Suprapubic skin (tissue), 3 donors: ENCODE measurements around the gene SRRM3.

Experiments
- EP300 ChIP-seq: sonication (generic); formaldehyde crosslinking; IDR thresholded peaks from one replicate; pipeline ENCODE4 v1.6.1; 2017; ENCODE audit warnings: antibody characterized with exemption
- TF ChIP-seq, protein P1 (sequence below), 2 donors: fragments of 200-600 bp in 1 of 2; fragments of 450-650 bp in 1 of 2; sonication (generic) in 1 of 2; IDR thresholded peaks; one replicate each; pipeline ENCODE4 v1.5.1; 2016 to 2019; ENCODE audit warnings: antibody characterized with exemption in 2 of 2, mild to moderate bottlenecking in 1 of 2, moderate library complexity in 1 of 2

- TF ChIP-seq, protein P1, sequence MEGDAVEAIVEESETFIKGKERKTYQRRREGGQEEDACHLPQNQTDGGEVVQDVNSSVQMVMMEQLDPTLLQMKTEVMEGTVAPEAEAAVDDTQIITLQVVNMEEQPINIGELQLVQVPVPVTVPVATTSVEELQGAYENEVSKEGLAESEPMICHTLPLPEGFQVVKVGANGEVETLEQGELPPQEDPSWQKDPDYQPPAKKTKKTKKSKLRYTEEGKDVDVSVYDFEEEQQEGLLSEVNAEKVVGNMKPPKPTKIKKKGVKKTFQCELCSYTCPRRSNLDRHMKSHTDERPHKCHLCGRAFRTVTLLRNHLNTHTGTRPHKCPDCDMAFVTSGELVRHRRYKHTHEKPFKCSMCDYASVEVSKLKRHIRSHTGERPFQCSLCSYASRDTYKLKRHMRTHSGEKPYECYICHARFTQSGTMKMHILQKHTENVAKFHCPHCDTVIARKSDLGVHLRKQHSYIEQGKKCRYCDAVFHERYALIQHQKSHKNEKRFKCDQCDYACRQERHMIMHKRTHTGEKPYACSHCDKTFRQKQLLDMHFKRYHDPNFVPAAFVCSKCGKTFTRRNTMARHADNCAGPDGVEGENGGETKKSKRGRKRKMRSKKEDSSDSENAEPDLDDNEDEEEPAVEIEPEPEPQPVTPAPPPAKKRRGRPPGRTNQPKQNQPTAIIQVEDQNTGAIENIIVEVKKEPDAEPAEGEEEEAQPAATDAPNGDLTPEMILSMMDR (IDR thresholded peaks at IDR 0.05), result no peak
- no peak for TF ChIP-seq EP300
These were observed 29.9 kb downstream of the SRRM3 start for GRCh38 chr7:76231583-76231982.
